ENCODE results near the gene CEP76.
"Not testable (repeated sequence)": the region's sequence is repeated elsewhere in the genome, so short reads cannot be mapped to it uniquely, and the experiment has no call there.

CEP76 gene

DNA sequence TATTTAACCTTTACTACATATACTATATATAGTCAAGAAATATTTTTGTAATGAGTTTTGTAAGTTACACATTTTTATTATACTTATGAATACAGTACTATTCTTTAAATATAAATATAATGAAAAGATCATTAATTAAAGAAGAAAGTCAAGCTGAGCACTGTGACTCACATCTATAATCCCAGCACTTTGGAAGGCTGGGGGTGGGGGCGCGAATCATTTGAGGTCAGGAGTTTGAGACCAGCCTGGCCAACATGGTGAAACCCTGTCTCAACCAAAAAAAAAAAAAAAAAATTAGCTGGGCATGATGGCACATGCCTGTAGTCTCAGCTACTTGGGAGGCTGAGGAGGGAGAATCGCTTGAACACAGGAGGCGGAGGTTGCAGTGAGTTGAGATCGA lies 58.8 kb downstream of the CEP76 start:
- DNase-seq (ENCODE audit: low read depth), result not testable (repeated sequence)

DNA sequence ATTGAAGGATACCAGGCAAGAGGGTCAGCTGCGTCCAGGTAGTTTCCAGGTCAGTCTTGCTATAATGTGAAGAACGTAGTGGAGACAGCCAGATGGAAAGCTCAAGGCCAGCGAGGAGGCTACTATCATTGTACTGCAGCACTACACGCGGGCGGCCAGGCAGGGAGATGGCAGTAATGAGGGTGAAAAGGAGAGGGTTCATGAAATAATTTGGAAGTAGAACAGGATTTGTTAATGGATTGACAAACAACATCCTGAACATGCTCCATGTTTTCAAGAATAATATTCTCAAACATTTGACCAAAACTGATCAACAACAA lies 61.7 kb downstream of the CEP76 start:
- DNase-seq (ENCODE audit: low read depth), result no peak

DNA sequence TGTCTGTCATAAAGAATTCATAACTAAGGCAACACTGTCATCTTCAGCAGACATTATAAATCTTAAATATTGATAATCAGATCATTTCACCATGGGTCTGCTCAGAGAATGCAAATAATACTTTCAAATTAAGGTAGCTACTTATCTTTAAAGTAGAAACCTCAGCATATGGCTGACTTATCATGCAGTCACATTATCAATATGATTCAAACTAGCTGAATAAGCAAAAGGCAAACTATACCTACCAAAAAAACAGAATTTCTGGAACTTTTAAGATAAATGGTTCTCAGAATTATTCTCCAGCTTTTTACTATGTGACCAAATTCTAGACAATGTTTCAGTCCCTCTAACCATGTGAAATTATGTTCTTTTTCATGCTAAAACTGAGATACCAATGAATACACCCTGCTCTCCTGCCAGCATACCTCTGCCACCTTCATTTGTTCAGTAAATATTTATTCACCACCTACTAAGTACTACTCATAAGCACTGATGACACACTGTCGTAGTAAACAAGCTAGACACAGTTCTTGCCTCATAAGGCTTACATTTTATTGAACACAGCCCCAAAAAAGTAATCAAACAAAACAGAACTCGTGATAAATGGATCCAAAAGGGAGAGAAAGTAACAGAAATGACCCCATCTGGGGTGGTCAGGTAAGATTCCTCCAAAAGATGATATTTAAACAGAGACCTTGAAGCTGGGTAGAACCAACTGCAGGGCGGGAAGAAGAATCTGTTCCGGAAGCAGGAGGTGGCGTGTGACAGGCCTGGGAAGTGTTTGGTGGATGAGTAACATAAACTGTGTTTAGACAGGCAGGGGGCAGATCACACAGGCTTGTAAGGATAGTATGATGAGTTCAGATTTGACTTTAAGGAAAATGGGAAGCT lies 62.3 kb downstream of the CEP76 start:
- no peak for DNase-seq (ENCODE audit: low read depth)

DNA sequence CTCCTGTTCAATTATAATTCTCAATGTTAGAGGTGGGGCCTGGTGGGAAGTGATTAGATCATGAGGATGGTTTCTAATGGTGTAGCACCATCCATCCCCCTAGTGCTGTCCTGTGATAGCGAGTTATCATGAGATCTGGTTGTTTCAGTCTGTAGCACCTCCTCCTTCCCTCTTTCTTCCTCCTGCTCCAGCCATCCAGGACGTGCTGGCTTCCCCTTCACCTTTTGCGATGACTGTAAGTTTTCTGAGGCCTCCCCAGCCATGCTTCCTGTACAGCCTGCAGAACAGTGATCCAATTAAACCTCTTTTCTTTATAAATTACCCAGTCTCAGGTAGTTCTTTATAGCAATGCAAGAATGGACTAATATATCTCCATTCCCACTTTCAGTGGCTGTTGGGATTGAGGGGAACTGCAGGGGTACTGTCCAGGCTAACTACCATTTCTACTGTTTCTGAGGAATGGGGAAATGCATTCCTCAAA lies 63.8 kb downstream of the CEP76 start:
- DNase-seq (ENCODE audit: low read depth), result no peak

DNA sequence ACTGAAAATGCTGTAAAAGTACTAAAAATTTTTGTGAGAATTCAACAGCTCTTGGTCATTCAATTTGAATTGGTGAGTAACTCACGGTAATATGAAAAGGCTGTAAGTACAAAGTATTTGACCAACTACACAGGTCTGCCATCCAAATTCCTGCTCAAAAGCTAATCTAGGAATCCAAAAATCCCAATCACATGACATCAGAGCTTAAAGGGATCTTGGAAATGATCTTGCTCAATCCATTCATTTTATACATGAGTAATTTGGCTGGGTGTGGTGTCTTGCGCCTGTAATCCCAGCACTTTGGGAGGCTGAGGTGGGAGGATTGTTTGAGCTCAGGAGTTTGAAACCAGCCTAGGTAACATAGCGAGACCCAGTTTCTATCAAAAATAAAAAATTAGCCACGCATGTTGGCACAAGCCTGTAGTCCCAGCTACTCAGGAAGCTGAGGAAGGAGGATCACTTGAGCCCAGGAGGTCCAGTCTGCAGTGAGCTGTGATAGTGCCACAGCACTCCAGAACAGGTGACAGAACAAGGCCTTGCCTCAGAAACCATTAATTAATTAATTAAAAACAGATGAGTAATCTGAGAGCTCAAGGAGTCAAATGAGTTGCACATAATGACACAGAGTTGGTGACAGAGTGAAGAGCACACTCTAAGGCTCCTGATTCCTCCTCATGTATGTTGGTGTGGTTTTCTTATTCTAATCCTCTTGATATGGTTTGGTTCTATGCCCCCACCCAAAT lies 64.5 kb downstream of the CEP76 start:
- no peak for DNase-seq (ENCODE audit: low read depth)

DNA sequence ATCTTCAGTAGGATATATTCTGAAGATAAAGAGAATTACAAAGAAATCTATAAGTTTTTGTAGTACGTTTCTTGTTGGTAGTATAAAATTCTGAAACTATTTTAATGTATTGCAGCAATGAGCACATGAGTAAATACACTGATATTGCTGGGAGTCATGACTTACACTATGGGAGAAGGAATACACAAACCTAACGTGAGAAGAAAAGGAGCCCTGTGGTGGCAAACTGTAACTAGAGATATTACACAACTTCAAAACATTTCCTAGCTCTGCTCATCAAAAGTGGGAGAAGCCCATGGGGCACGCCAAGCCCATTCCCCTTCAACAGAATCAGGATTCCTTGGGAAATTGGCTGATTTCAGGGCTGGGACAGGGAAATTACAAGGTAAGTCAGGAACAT lies 65.1 kb downstream of the CEP76 start:
- no peak for DNase-seq (ENCODE audit: low read depth)

DNA sequence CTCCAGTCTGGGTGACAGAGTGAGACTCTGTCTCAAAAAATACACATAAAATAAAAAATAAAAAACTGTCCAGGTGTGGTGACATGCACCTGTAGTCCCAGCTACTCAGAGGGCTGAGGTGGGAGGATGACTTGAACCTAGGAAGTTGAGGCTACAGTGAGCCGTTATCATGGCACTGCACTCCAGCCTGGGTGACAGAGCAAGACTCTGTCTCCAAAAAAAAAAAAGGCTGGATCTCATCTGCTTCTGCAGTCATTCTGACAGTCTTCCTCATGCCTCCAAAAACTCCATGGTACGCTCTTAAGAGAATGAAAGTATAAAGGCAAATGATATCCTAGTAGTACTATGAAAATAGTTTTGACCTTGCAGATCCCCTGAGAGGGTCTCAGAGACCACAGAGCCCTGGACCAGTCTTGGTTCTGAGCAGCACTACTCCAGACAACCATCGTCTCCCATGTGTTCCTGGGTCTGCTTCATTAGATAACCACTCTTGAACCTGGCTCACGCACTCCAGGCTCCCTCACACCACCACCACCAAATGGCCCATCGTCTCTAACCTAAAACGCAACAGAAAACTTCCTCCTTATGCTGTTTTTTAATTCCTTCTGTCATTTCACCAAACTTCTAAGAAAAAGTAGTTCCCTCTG lies 70.6 kb downstream of the CEP76 start:
- no peak for DNase-seq (ENCODE audit: low read depth)

DNA sequence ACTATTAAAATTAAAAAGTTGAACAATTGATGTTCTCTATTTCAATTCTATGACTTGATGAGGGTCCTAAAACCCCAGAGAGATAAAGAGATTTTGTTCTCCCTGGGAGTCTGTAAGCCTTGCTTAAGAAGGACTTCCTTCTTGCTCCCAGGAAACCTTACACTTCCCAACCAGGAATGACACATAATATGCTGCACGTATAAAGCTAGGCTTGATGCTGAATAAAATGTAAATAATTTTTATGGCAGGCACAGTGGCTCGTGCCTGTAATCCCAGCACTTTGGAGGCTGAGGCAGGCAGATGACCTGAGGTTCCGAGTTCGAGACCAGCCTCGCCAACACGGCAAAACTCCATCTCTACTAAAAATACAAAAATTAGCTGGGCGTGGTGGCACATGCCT lies 72.4 kb downstream of the CEP76 start:
- no peak for DNase-seq (ENCODE audit: low read depth)

DNA sequence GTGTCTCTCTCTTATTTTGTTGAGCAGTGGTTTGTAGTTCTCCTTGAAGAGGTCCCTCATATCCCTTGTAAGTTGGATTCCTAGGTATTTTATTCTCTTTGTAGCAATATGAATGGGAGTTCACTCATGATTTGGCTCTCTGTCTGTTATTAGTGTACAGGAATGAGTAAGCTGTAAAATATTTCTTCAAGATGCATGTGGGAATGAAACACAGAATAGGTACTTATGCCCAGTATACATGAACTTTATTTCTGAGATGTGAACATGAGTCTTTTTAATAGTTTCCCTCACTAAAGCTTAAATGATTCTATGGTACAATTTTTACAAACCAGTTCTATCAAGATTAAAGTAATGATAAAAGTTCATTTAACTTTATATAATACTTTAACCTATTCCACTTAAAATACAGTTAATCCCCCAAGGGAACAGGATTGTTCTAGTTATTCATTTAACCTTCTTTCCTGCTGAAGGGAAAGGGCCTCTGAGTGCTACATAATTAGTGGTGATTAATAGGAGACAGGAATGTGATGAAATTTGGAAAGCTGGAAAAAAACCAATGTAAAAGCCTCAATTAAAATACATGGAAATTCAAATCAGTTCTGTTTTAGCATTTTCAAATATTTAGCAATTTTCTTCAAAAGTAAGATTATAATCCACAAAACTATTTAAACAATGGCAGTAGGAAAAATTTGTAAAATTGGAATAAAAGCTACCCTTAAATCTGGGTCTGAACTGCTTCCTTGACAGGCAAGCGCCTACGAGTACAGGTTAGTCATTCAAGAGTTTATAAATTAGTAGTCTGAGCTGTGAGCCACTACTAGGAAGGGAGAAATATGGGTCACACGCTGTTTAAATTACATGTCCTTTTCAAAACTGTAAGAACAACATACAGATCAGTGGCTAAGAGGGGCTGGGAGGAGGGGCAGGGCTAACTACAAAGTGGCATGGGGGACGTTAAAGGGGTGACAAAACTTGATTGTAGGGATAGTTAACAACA lies 73.5 kb downstream of the CEP76 start:
- no peak for DNase-seq (ENCODE audit: low read depth)

DNA sequence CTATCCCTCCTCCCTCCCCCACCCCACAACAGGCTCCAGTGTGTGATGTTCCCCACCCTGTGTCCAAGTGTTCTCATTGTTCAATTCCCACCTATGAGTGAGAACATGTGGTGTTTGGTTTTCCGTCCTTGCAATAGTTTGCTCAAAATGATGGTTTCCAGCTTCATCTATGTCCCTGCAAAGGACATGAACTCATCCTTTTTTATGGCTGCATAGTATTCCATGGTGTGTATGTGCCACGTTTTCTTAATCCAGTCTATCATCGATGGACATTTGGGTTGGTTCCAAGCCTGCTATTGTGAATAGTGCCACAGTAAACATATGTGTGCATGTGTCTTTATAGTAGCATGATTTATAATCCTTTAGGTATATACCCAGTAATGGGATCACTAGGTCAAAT lies 75.3 kb downstream of the CEP76 start:
- not testable (repeated sequence) for DNase-seq (ENCODE audit: low read depth)

DNA sequence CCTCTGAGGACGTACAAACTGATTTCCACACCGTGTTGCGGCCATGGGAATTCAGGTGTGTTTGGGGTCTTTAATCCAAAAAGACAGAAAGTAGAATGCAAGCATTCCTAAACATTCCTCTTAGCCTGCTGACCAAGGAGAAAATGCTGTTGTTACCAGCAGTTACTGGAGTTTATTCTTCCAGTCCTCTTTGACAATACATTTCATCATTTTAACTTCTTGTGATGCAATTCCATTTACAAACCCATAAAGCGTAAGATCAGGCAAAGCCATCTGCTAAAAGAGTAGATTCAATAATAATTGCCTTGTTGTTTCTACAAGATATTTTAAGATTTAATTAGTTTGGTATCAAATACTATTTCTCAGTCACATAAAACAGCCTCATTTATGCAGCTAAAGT lies 77.3 kb downstream of the CEP76 start:
- no peak for DNase-seq (ENCODE audit: low read depth)
